HG02970 (cell line): ENCODE data around the gene UNK.
A peak's percentile ranks its signal among the peaks of the same experiment; 100 is the strongest.
"Not testable (repeated sequence)": the region's sequence is repeated elsewhere in the genome, so short reads cannot be mapped to it uniquely, and the experiment has no call there.

Source experiments
- ATAC-seq: cut with Tn5 transposase; IDR thresholded peaks from one replicate; pipeline ENCODE4 v1.9.1; 2021; ENCODE audit warnings: mild to moderate bottlenecking, moderate library complexity, moderate number of reproducible peaks; ENCODE audit not compliant: unreplicated experiment, low FRiP score

Gene UNK

DNA sequence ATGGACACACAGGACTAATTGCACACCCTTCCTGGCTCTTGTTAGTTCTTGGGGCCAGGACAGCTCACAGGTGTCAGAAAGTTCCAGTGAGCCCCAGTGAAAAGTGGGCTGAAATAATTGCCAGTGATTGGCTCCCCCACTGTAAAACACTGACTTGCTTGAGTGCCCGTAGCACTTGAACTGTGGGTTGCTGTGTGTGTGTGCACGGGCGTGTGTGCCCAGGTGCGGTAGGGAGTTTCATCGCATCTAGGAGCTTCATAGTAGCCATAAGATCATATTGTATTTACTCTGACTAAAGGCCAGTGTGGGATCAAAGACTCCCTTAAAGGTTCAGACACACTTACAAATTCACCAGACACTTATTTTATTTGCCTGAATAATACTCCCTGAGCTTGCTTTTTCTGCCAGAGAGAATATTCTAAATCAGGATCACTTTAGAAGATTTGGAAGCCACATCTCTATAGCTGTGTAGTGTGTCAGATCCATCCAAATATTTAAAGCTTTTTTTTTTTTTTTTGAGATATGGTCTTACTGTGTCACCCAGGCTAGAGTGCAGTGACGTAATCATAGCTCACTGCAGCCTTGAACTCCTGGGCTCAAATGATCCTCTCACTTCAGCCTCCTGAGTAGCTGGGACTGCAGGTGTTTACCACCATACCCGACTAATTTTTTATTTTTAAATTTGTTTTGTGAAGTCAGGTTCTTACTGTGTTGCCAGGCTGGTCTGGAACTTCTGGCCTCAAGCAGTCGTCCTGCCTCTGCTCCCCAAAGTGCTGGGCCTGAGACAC is 11.4 kb downstream of the UNK start:
- no peak for ATAC-seq

DNA sequence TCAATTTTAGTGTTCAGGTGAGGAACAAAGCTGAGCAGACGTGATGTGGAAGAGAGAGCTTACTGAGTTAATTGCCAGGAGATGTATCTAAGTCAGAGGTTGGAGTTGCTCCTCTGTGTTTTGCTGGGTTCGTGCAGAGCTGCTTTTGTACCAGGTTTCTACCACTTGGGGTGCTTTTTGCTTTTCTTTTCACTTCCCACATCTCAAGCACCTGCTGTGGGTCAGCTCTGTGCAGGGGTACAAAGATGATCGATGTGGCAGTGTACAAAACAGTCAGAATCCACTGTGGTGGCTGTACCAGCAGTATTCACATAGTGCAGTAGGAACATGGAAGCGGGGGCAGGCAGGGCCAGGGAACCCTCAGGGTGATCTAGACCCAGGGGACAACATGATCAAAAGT is 14.8 kb downstream of the UNK start:
- no peak for ATAC-seq

DNA sequence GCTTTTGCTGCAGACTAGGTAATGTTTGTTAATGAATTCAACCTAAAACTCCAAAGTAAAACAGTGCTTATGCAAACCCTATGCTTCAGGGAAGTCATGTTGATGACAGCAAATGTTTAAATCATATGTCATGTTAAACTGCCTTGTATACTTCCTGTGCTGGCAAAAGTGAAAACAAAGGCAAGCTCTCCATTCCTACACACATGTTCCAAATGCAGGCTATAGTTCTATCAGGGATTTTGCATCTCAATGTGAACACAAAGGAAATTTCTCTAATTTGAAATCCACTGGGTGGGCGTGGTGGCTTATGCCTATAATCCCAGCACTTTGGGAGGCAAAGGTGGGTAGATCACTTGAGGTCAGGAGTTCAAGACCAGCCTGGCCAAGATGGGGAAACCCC is 19.3 kb downstream of the UNK start:
- ATAC-seq: no peak

DNA sequence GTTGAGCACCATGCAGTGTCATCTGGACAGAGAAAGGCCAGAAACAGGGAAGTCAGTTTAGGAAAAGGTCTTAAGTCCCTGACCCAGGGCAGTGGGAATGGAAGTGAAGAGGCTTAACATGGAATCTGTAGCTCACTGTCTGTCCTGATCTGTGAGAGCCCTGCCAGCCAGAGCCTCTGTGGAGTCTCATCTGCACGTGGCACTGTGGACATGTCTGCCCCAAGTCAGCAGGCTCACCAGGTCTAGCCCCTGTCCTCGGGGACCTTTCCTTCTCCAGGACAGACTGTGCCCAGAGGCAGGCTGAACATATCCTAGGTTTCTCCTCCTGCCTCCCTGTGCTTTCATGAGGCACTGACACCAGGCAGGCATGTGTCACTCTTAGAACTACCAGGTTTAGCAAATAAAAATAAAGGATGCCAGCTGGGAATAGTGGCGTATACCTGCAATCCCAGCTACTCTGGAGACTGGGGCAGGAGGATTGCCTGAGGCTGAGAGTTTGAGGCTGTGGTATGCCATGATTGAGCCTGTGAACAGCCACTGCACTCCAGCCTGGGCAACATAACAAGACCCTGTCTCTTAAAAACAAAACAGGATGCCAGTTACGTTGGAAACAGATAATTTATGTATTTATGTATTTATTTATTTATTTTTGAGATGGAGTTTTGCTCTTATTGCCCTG is 22.4 kb downstream of the UNK start:
- no peak for ATAC-seq

DNA sequence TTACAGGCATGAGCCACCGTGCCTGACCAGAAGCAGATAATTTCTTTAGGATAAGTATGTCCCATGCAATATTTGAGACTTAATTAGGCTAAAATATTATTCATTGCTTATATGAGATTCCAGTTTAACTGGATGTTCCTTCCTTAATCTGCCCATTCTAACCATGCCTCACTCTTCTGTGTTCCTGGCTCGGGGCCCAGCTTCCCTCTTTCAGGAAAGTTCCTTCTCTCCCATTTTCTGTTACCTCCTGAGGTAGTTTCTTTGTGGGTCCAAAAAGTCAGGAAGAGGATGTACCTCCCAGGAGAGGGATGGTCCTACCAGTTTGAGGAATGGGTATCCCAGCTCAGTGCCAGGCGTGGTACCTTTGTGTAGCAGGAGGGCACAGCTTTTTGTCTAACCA is 23.3 kb downstream of the UNK start:
- no peak for ATAC-seq

DNA sequence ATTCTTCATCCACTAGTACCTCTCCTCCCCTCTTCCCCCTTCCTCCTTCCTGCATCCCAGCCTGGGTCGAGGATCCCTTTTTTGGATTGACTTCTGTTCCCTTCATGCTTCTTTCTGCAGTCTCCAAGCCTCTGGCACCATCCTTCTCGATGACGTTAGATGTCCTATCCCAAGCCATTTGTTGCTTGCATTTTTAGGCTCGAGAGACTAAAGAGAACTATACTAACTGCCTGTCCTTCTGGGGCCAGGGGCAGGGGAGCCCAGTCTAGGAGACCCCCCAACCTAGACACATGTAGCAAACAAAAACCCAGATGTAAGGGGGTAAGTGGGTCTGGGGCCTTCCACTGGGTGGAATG is 23.9 kb downstream of the UNK start:
- no peak for ATAC-seq

DNA sequence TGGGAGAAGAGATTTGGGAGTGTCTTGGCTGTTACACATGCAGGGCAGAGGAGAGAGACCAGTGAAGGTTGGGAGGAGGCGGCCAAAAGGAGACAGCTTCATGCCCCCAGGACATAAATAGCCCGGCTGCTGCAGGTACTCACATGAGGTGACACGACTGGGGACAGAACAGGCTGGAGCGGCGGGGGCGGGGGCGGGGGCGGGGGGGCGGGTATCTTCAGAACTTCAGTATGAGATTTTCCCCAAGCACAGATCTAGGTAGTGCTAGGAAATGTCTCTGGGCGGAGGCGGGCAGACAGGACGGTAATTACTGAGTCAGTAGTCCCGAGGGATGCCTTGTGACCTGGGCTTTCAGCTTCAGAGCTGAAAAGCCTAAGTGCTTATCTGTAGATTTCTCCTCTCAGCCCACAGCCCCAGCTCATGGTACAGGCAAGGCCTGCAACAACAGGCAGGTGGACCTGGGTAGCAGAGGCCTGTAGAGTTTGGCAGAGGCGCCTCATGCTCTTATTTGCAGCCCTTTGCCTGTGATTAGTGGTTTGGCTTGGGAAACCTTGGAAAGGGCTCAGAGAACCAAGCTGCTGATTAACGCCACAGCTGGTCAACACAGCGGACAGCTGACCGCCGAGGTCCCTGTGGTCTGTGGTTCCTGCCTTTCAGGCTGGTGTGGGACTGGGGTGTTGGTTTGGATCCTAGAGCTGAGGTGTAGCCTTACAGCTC is 24.5 kb downstream of the UNK start:
- peak; percentile 49 for ATAC-seq

DNA sequence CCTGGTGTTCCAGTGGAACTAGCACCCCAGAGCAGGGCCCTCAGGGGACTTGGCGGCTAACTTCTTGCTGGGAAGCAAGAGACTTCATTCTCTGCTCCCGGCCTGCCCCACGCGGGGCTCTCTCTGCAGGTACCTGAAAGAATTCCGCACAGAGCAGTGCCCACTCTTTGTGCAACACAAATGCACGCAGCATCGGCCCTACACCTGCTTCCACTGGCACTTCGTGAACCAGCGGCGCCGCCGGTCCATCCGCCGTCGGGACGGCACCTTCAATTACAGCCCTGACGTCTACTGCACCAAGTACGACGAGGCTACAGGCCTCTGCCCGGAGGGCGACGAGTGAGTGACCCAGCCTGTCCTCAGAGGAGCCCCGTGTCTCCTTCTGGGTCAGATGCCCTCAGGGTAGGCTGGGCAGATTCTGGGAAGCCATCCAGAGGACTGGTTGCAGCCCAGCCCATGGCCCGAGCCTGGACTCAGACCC is 25.1 kb downstream of the UNK start:
- no peak for ATAC-seq

DNA sequence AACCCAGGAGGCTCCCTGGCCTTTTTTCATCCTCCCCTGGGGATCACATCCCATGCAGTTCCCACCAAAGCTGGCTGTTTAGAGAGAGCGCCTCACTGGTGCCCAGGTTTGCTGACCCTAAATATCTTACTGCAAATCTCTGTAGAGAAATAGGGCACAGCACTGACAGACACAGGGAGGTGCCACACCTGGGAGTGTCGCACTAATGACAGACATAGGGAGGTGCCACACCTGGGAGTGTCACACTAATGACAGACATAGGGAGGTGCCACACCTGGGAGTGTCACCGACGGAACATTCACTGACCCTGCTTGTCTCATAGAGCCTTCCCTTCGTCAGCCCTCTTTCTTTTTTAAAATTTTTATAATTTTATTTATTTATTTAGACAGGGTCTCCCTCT is 25.6 kb downstream of the UNK start:
- no peak for ATAC-seq

DNA sequence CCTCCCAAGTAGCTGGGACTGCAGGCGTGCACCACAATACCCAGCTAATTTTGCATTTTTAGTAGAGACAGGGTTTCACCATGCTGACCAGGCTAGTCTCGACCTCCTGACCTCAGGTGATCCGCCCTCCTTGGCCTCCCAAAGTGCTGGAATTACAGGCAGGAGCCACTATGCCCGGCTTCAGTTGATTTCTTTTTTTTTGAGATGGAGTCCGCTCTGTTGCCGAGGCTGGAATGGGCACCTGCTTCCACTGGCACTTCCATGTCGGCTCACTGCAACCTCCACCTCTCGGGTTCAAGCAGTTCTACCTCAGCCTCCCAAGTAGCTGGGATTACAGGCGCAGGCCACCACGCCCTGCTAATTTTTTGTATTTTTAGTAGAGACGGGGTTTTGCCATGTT is 26.1 kb downstream of the UNK start:
- not testable (repeated sequence) for ATAC-seq

DNA sequence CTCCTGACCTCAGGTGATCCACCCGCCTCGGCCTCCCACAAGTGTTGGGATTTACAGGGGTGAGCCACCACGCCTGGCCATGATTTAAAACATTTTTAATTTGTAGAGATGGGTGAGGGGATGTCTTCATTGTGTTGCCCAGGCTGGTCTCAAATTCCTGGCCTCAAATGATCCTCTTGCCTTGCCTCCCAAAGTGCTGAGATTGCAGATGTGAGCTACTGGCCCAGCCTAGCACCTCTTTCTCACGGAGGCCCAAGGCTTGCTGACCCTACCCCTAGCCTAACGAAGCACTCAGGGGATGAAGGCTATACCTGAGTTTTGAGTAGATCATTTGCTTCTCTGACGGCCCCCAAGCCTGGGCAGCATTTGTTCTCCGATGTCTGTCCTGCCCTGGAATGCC is 26.6 kb downstream of the UNK start:
- no peak for ATAC-seq

DNA sequence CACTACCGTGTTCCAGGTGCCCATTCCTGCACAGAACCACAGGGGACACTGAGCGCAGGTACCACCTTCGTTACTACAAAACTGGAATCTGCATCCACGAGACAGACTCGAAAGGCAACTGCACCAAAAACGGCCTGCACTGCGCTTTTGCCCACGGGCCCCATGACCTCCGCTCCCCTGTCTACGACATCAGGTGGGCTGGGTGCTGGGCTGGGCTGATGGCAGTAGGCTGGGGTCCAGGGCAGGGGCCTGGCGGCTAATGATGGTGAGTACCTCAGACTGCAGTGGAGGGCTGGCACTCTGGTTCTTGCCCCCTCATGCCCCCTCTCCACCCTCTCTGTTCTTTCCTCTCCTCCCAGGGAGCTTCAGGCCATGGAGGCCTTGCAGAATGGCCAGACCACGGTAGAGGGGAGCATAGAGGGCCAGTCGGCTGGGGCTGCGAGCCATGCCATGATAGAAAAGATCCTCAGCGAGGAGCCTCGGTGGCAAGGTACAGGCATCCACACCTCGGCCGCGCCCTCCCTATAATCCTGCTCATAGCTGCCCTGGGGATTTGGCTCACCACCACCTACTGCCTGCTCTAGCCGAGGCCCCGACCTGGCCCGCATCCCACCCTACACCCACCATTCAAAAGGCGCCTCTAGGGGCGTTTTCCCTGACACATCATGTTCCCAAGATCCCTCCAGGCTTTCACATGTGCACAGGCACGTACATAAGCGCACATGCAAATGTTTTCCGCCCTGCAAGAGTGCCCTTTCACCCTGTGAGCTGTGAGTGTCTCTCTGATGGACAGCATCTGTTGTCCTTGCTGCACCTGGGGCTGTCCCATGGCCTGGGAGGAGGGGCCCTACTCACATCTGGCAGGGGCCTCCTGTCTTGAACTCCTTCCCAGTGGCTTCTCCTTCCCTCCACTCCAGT is 27.7 kb downstream of the UNK start:
- no peak for ATAC-seq

DNA sequence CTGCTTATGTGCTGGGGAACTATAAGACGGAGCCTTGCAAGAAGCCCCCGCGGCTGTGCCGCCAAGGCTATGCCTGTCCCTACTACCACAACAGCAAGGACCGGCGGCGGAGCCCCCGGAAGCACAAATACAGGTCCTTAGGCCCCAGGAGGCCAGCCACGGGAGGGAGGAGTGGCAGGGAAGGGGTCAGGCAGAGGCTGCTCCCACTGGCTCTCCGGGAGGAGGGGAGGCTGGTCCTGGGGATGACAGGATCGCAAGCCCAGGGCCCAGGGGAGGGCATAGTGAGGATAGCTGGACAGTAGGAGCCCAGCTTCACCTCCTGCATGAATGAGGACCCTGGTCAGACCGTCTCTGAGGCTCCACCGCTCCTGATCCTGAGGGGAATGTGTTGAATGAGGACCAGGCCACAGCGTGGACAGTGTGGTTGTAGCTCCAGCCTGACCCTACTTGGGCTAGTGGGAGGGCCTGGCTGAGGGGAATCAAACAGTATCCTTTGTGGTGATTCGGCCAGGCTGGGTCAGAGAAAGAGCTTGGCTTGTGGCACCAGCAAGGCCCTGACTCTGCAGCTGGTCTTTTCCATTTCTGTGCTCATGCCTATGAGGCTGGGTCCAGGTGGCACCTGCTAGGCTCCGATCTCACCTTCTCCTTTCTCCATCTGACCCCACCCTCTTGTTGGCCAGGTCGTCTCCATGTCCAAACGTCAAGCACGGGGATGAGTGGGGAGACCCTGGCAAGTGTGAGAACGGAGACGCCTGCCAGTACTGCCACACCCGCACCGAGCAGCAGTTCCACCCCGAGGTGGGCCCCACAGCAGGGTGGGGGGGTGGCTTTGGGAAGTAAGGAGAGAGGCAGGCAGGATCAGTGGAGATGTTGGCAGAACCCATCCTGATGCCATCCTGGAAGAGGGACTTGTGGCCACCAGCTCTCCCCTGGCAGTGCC is 28.7 kb downstream of the UNK start:
- ATAC-seq: no peak

DNA sequence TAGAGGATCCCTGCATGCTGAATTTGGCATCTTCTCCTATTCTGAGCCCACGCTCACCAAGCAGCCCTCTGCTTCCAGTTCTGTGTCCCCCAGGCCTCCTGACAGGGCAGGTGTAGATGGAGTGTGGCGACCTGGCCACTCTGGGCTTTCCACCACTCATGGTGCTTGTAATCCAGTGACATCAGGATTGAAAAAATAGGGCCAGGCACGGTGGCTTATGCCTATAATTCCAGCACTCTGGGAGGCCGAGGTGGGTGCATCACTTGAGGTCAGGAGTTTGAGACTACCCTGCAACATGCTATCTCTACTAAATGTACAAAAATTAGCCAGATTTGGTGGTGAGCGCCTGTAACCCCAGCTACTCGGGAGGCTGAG is 29.4 kb downstream of the UNK start:
- ATAC-seq: no peak

DNA sequence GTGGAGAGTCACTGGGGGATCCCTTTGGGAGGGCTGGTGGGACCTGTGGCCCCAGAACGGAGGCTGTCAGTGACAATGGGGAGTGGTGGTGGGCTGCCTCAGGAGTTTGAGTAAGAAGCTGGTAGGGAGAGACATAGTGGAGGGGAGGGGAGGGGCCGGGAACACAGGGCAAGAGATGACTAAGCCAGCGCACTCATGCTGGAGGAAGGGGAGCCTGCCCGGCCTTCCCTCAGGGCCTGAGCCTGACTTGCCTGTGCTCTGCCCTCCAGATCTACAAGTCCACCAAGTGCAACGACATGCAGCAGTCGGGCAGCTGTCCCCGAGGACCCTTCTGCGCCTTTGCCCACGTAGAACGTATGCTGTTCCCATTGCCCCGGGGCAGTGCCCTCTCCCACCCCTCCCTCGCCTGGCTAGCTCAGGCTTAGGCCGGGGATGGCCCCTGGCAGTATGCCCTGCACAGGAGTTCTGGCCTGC is 30.3 kb downstream of the UNK start:
- ATAC-seq: no peak

DNA sequence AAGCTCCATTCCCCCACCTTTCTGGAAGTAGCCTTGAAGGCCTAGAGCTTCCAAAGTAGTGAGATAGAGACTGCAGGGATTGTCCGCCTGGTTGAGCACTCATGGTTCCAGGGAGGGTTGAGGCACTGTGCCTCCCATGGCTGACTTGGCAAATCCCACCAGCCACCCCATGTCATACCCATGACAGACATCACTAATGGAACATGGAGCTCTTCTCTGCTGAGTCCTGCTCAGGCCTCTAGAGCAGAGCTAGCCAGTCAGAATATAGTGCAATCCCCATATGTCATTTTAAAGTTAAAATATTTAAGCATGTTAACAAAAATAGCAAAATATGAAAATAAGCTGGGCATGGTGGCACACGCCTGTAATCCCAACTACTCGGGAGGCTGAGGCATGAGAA is 30.8 kb downstream of the UNK start:
- no peak for ATAC-seq

DNA sequence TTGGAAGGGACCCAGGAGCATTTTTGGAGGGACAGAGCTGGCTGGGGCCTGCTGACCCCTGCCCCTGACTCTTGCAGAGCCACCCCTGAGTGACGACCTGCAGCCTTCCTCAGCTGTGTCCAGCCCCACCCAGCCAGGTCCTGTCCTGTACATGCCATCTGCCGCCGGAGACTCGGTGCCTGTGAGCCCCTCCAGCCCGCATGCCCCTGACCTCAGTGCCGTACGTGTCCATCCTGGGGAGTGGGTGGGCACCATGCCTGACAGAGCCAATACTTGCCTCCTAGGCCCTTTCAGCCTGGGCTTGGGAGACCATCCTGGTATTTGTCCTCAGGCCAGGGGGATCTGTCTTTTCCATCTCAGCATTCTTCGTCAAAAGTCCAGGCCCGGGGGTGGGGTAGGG is 32.1 kb downstream of the UNK start:
- ATAC-seq: no peak

DNA sequence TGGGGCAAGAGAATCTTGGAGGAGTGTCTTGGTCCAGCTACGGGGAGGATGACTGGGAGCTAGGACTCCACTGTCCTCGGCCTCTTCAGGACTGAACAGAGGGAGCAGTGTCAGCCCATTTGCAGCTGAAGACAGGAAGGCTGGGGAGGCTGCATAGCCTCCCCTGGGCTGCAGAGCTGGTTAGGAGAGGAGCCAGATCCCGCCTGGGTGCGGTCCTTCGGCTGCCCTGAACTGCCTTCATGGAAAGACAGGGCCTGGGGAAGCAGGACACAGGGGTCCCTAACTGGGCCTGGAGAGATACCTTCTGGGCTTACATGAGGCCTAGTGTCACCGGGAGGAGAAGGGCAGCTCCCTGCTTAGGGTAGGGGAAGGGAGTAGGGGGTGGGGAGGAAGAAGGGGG is 33.0 kb downstream of the UNK start:
- no peak for ATAC-seq

DNA sequence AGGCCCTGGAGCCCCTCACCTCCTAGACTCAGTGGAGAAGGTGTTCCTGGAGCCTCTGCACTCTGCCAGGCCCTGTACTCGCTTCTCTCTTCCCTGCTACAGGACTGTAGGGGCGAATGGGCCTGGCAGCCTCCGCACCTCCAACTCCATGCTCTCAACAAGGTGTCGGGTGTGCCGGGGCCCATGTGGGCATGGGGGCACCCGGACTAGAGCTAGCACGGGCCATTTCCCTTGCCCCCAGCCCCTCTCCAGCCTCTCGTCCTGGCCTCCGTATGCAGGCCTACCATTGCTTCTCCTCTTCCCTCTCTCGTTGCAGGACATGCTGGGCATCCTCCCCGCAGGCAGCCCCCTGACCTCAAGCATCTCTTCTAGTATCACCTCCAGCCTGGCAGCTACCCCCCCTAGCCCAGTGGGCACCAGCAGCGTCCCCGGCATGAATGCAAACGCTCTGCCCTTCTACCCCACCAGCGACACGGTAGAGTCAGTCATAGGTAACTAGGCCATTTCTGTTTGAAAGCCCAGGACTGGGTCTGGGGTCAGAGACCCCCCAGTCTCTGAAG is 33.8 kb downstream of the UNK start:
- no peak for ATAC-seq
